Karpas-422 (cell line): ENCODE results near the gene KRT33A. TPM values are rescaled to one million over a fixed set of nuclear protein-coding genes. Genes with fewer than 3 reads are reported as not detected.
"Not testable (repeated sequence)": the region's sequence is repeated elsewhere in the genome, so short reads cannot be mapped to it uniquely, and the experiment has no call there.

ENCODE experiments used
- DNase-seq: peaks from one replicate; pipeline ENCODE4 v3.0.0-alpha.2; 2015
- H2AFZ ChIP-seq: fragments of 200-600 bp; sonication (generic); 2 replicates; pipeline ENCODE4 v1.6.1; 2014; ENCODE audit warnings: antibody characterized with exemption, low read length, mixed read lengths
- H3K27ac ChIP-seq: fragments of 200-600 bp; sonication (generic); 2 replicates; pipeline ENCODE4 v1.5.1; 2014; ENCODE audit warnings: mild to moderate bottlenecking, low read length, moderate library complexity
- H3K27me3 ChIP-seq: fragments of 200-600 bp; sonication (generic); 2 replicates; pipeline ENCODE4 v1.6.1; 2014; ENCODE audit warnings: low read length, mixed read lengths
- H3K36me3 ChIP-seq: fragments of 200-600 bp; sonication (generic); 2 replicates; pipeline ENCODE4 v1.6.1; 2014; ENCODE audit warnings: low read length, mixed read lengths; ENCODE audit not compliant: insufficient read depth
- H3K4me1 ChIP-seq: fragments of 200-600 bp; sonication (generic); 2 replicates; pipeline ENCODE4 v1.6.1; 2014; ENCODE audit warnings: mild to moderate bottlenecking, low read length, mixed read lengths
- H3K4me2 ChIP-seq: fragments of 200-600 bp; sonication (generic); 2 replicates; pipeline ENCODE4 v1.6.1; 2014; ENCODE audit warnings: low read length, low read depth, mild to moderate bottlenecking; ENCODE audit not compliant: poor library complexity, severe bottlenecking
- H3K4me3 ChIP-seq: fragments of 200-600 bp; sonication (generic); 2 replicates; pipeline ENCODE4 v1.5.1; 2014; ENCODE audit warnings: mild to moderate bottlenecking, antibody characterized with exemption, low read length, mixed read lengths
- H3K79me2 ChIP-seq: fragments of 200-600 bp; sonication (generic); 2 replicates; pipeline ENCODE4 v1.6.1; 2014; ENCODE audit warnings: mild to moderate bottlenecking, low read length, mixed read lengths
- H3K9ac ChIP-seq: fragments of 200-600 bp; sonication (generic); 2 replicates; pipeline ENCODE4 v1.6.0; 2014; ENCODE audit warnings: low read length
- H3K9me2 ChIP-seq: fragments of 200-600 bp; sonication (generic), shearing (Covaris generic); replicated peaks from 2 replicates; pipeline ENCODE4 v1.6.0; 2014; ENCODE audit warnings: mild to moderate bottlenecking, low read length, moderate library complexity; ENCODE audit not compliant: insufficient read depth
- H3K9me3 ChIP-seq: fragments of 300-700, 200-600 bp; sonication (generic); 2 replicates; pipeline ENCODE4 v1.6.1; 2014; ENCODE audit warnings: low read length, mixed read lengths
- H4K20me1 ChIP-seq: fragments of 200-600 bp; sonication (generic); 2 replicates; pipeline ENCODE4 v1.6.1; 2014; ENCODE audit warnings: mild to moderate bottlenecking, antibody characterized with exemption, low read length, low read depth; ENCODE audit not compliant: insufficient read depth
- total RNA-seq: library from RNA; depleted of rRNA; stranded (reverse); fragments of >200 nt; shearing (Covaris generic); gene quantifications from 2 replicates; pipeline ENCODE4 v1.2.3, GENCODE V29; 2014; ENCODE audit warnings: low replicate concordance

The KRT33A gene
- total RNA-seq, 1 experiment from 2014 or later = not detected

GRCh38 chr17:41392278-41392677, 41.6 kb upstream of the KRT33A start:
- Histone ChIP-seq H3K4me2 (no peak overlapping the region), H4K20me1 (no peaks in the 10 kb centered on the region), H3K9me3 (0 out of 2 replicates have a peak, but pooled peaks cover 3% of the 10 kb centered on the region), H2AFZ (no peak overlapping the region), H3K27ac (no peak overlapping the region), H3K79me2 (no peaks in the 10 kb centered on the region), H3K9ac (no peak overlapping the region), H3K9me2 (no peaks in the 10 kb centered on the region), H3K4me3 (no peak overlapping the region), H3K27me3 (no peaks in the 10 kb centered on the region), H3K4me1 (no peaks in the 10 kb centered on the region), H3K36me3 (no peaks in the 10 kb centered on the region)
- DNase-seq = no peak

GRCh38 chr17:41391535-41391934, 40.9 kb upstream of the KRT33A start:
- Histone ChIP-seq H3K79me2 (no peaks in the 10 kb centered on the region), H3K9me3 (0 out of 2 replicates have a peak, but pooled peaks cover 3% of the 10 kb centered on the region), H4K20me1 (no peaks in the 10 kb centered on the region), H3K27ac (no peak overlapping the region), H3K9ac (no peak overlapping the region), H3K4me2 (no peak overlapping the region), H3K4me3 (no peak overlapping the region), H3K4me1 (no peaks in the 10 kb centered on the region), H2AFZ (no peak overlapping the region), H3K27me3 (no peaks in the 10 kb centered on the region), H3K36me3 (no peaks in the 10 kb centered on the region), H3K9me2 (no peaks in the 10 kb centered on the region)
- DNase-seq = no peak

- Histone ChIP-seq H2AFZ (no peak overlapping the region), H3K4me1 (no peaks in the 10 kb centered on the region), H3K4me3 (no peak overlapping the region), H3K79me2 (no peaks in the 10 kb centered on the region), H3K36me3 (no peaks in the 10 kb centered on the region), H3K9me3 (0 out of 2 replicates have a peak, but pooled peaks cover 3% of the 10 kb centered on the region), H3K27me3 (no peaks in the 10 kb centered on the region), H3K9ac (no peak overlapping the region), H3K4me2 (no peak overlapping the region), H4K20me1 (no peaks in the 10 kb centered on the region), H3K9me2 (no peaks in the 10 kb centered on the region), H3K27ac (no peak overlapping the region)
- no peak for DNase-seq
Observed at GRCh38 chr17:41390411-41390938, 39.8 kb upstream of the KRT33A start.

GRCh38 chr17:41387670-41388069, 37.0 kb upstream of the KRT33A start:
- no peaks in the 10 kb centered on the region for H3K79me2 ChIP-seq
- no peak overlapping the region for H3K4me3 ChIP-seq

GRCh38 chr17:41386227-41386626, 35.6 kb upstream of the KRT33A start:
- Histone ChIP-seq H4K20me1 (no peaks in the 10 kb centered on the region), H3K36me3 (no peaks in the 10 kb centered on the region), H3K27me3 (no peaks in the 10 kb centered on the region), H3K4me2 (no peak overlapping the region), H3K79me2 (no peaks in the 10 kb centered on the region), H3K9me2 (no peaks in the 10 kb centered on the region), H3K27ac (no peak overlapping the region), H3K4me1 (no peaks in the 10 kb centered on the region), H3K9me3 (0 out of 2 replicates have a peak, but pooled peaks cover 3% of the 10 kb centered on the region), H3K9ac (no peak overlapping the region), H3K4me3 (no peak overlapping the region), H2AFZ (no peak overlapping the region)
- no peak for DNase-seq

More at GRCh38 chr17:41387670-41388069, 37.0 kb upstream of the KRT33A start:
- Histone ChIP-seq H3K4me1 (no peaks in the 10 kb centered on the region), H3K9me2 (no peaks in the 10 kb centered on the region), H3K36me3 (no peaks in the 10 kb centered on the region), H2AFZ (no peak overlapping the region), H4K20me1 (no peaks in the 10 kb centered on the region), H3K27ac (no peak overlapping the region), H3K4me2 (no peak overlapping the region), H3K9ac (no peak overlapping the region), H3K27me3 (no peaks in the 10 kb centered on the region), H3K9me3 (0 out of 2 replicates have a peak, but pooled peaks cover 3% of the 10 kb centered on the region)
- no peak for DNase-seq

GRCh38 chr17:41383690-41384089, 33.1 kb upstream of the KRT33A start:
- H4K20me1 ChIP-seq = no peaks in the 10 kb centered on the region
- no peak overlapping the region for H3K27ac ChIP-seq
- H2AFZ ChIP-seq = no peak overlapping the region
- no peaks in the 10 kb centered on the region for H3K4me1 ChIP-seq
- H3K9me2 ChIP-seq = no peaks in the 10 kb centered on the region
- no peak overlapping the region for H3K4me2 ChIP-seq
- H3K79me2 ChIP-seq = no peaks in the 10 kb centered on the region
- 0 out of 2 replicates have a peak, but pooled peaks cover 3% of the 10 kb centered on the region for H3K9me3 ChIP-seq
- H3K27me3 ChIP-seq = no peaks in the 10 kb centered on the region
- DNase-seq = no peak
- H3K9ac ChIP-seq = no peak overlapping the region
- no peaks in the 10 kb centered on the region for H3K36me3 ChIP-seq
- H3K4me3 ChIP-seq = no peak overlapping the region

GRCh38 chr17:41382394-41382793, 31.8 kb upstream of the KRT33A start:
- H3K27me3 ChIP-seq = no peaks in the 10 kb centered on the region
- DNase-seq = no peak
- H3K36me3 ChIP-seq = no peaks in the 10 kb centered on the region
- no peak overlapping the region for H3K9ac ChIP-seq
- no peak overlapping the region for H3K4me2 ChIP-seq
- 0 out of 2 replicates have a peak, but pooled peaks cover 2% of the 10 kb centered on the region for H3K9me3 ChIP-seq
- H3K4me3 ChIP-seq = no peak overlapping the region
- H2AFZ ChIP-seq = no peak overlapping the region
- no peaks in the 10 kb centered on the region for H3K9me2 ChIP-seq
- no peaks in the 10 kb centered on the region for H3K4me1 ChIP-seq
- no peaks in the 10 kb centered on the region for H4K20me1 ChIP-seq
- H3K79me2 ChIP-seq = no peaks in the 10 kb centered on the region
- no peak overlapping the region for H3K27ac ChIP-seq

- H3K4me3 ChIP-seq, DNase-seq, H2AFZ ChIP-seq, H3K9me3 ChIP-seq, H3K4me1 ChIP-seq, H3K27me3 ChIP-seq, H3K9ac ChIP-seq, H4K20me1 ChIP-seq, H3K36me3 ChIP-seq, H3K9me2 ChIP-seq, H3K4me2 ChIP-seq, H3K79me2 ChIP-seq, H3K27ac ChIP-seq: not testable (repeated sequence)
Observed at GRCh38 chr17:41381943-41382342, 31.3 kb upstream of the KRT33A start, which contains the start of gene KRT34. Gene KRT34 (minus strand): TSS chr17:41382306. CDS start chr17:41382246, 60 bp downstream.
